ENCODE data around the gene SLC44A3. TPM values are rescaled to one million over a fixed set of nuclear protein-coding genes. Genes with fewer than 3 reads are reported as not detected.
A peak's percentile ranks its signal among the peaks of the same experiment; 100 is the strongest.
"Not testable (repeated sequence)": the region's sequence is repeated elsewhere in the genome, so short reads cannot be mapped to it uniquely, and the experiment has no call there.

Gene SLC44A3
- total RNA-seq, 2 donors from 2014 or later, result 3.7 to 5.4 TPM

GRCh38 chr1:94823116-94823515 is 3.0 kb downstream of the SLC44A3 start:
- intact Hi-C loops (cut with DNase I), result no loop called here
- no peak for DNase-seq
- ATAC-seq, result no peak

- DNase-seq (no peak), ATAC-seq (no peak)
- intact Hi-C loops (cut with DNase I), result no loop called here
Observed at GRCh38 chr1:94825936-94826335, 5.8 kb downstream of the SLC44A3 start.

GRCh38 chr1:94827434-94827833 is 7.3 kb downstream of the SLC44A3 start:
- DNase-seq, result no peak
- intact Hi-C loops (cut with DNase I), result no loop called here
- no peak for ATAC-seq

- ATAC-seq, result no peak
- no peak for DNase-seq
- intact Hi-C loops (cut with DNase I), result no loop called here
Observed at GRCh38 chr1:94828251-94828650, 8.1 kb downstream of the SLC44A3 start.

- intact Hi-C loops (cut with DNase I), result no loop called here
- ATAC-seq, result no peak
- no peak for DNase-seq
Observed at GRCh38 chr1:94831641-94832040, 11.5 kb downstream of the SLC44A3 start.

- intact Hi-C loops (cut with DNase I), result no loop called here
- DNase-seq, result no peak
- no peak for ATAC-seq
Observed at GRCh38 chr1:94832446-94832845, 12.3 kb downstream of the SLC44A3 start.

GRCh38 chr1:94832931-94833585 is 12.9 kb downstream of the SLC44A3 start:
- DNase-seq, result no peak
- ATAC-seq, result no peak
- intact Hi-C loops (cut with DNase I), result no loop called here

- ATAC-seq, result no peak
- DNase-seq, result no peak
- intact Hi-C loops (cut with DNase I), result no loop called here
Observed at GRCh38 chr1:94836891-94837290, 16.7 kb downstream of the SLC44A3 start.

GRCh38 chr1:94840381-94840780 is 20.2 kb downstream of the SLC44A3 start:
- ATAC-seq; intact Hi-C loops (cut with DNase I); DNase-seq: not testable (repeated sequence)

GRCh38 chr1:94840808-94841207 is 20.7 kb downstream of the SLC44A3 start:
- intact Hi-C loops (cut with DNase I), result no loop called here
- no peak for ATAC-seq
- DNase-seq, result no peak

GRCh38 chr1:94843430-94843829 is 23.3 kb downstream of the SLC44A3 start:
- DNase-seq (no peak), ATAC-seq (no peak)
- intact Hi-C loops (cut with DNase I), result no loop called here

- no peak for DNase-seq
- ATAC-seq, result no peak
- intact Hi-C loops (cut with DNase I), result no loop called here
Observed at GRCh38 chr1:94843846-94844245, 23.7 kb downstream of the SLC44A3 start.

GRCh38 chr1:94846308-94846707 is 26.2 kb downstream of the SLC44A3 start:
- ATAC-seq, result no peak
- intact Hi-C loops (cut with DNase I), result no loop called here
- DNase-seq, result no peak

- no peak for ATAC-seq
- intact Hi-C loops (cut with DNase I), result loop anchor here in 1 of 2 donors (5.0 kb wide), 1 partner anchor 191 kb away; no protein-coding TSS in a partner anchor
- DNase-seq, result no peak
Observed at GRCh38 chr1:94851571-94851970, 31.4 kb downstream of the SLC44A3 start.

GRCh38 chr1:94852788-94853187 is 32.6 kb downstream of the SLC44A3 start:
- DNase-seq (no peak), ATAC-seq (no peak)
- intact Hi-C loops (cut with DNase I), result loop anchor here in 1 of 2 donors (5.0 kb wide), 1 partner anchor 190 kb away; no protein-coding TSS in a partner anchor

GRCh38 chr1:94854458-94855306 is 34.5 kb downstream of the SLC44A3 start:
- DNase-seq, result peak; percentile 88
- ATAC-seq, result peak; percentile 92 to 95
- intact Hi-C loops (cut with DNase I), result loop anchor here (1.0 to 5.0 kb wide), 3 partner anchors 72 to 190 kb away; partner anchors contain the start of gene CNN3 (in 1 of the 2)

GRCh38 chr1:94855307-94855700 is 35.1 kb downstream of the SLC44A3 start:
- no peak for DNase-seq
- ATAC-seq, result peak in 1 of 2 donors; percentile 38
- intact Hi-C loops (cut with DNase I), result loop anchor here in 1 of 2 donors (2.0 kb wide), 1 partner anchor 71 kb away; the partner anchor contains the start of gene CNN3

GRCh38 chr1:94856004-94856403 is 35.8 kb downstream of the SLC44A3 start:
- DNase-seq (no peak), ATAC-seq (no peak)
- intact Hi-C loops (cut with DNase I), result no loop called here

GRCh38 chr1:94856868-94857267 is 36.7 kb downstream of the SLC44A3 start:
- intact Hi-C loops (cut with DNase I), result no loop called here
- DNase-seq (no peak), ATAC-seq (no peak)

GRCh38 chr1:94858276-94858675 is 38.1 kb downstream of the SLC44A3 start:
- no peak for DNase-seq
- intact Hi-C loops (cut with DNase I), result no loop called here
- ATAC-seq, result no peak
